ENCODE results near the gene EMX2.
"Not testable (repeated sequence)": the region's sequence is repeated elsewhere in the genome, so short reads cannot be mapped to it uniquely, and the experiment has no call there.

The EMX2 gene

GRCh38 chr10:117500456-117500855 is 42.1 kb upstream of the EMX2 start:
- Histone ChIP-seq H3K36me3 (ENCODE audit: control insufficient read depth, insufficient read depth, low read length) (no peaks in the 10 kb centered on the region), H3K4me3 (replicated peaks; ENCODE audit: low read depth, low read length) (no peak overlapping the region), H3K27me3 (replicated peaks; ENCODE audit: control insufficient read depth, insufficient read depth, low read length) (no peaks in the 10 kb centered on the region; the same call in 1 of the 2 replicates)
- TF ChIP-seq CTCF (IDR thresholded peaks at IDR 0.05; ENCODE audit: insufficient read depth, low read length, poor library complexity, severe bottlenecking) = no peak
- DNase-seq (ENCODE audit: extremely low read depth, insufficient read length) = no peak

GRCh38 chr10:117501460-117502035 is 41.0 kb upstream of the EMX2 start:
- DNase-seq (ENCODE audit: extremely low read depth, insufficient read length) = no peak
- Histone ChIP-seq H3K36me3 (ENCODE audit: control insufficient read depth, insufficient read depth, low read length) (no peaks in the 10 kb centered on the region), H3K4me3 (replicated peaks; ENCODE audit: low read depth, low read length) (no peak overlapping the region), H3K27me3 (replicated peaks; ENCODE audit: control insufficient read depth, insufficient read depth, low read length) (no peaks in the 10 kb centered on the region; the same call in 1 of the 2 replicates)
- TF ChIP-seq CTCF (IDR thresholded peaks at IDR 0.05; ENCODE audit: insufficient read depth, low read length, poor library complexity, severe bottlenecking) = no peak

GRCh38 chr10:117502421-117503243 is 39.9 kb upstream of the EMX2 start:
- H3K36me3 ChIP-seq (ENCODE audit: control insufficient read depth, insufficient read depth, low read length) = no peaks in the 10 kb centered on the region
- no peak overlapping the region for H3K4me3 ChIP-seq (replicated peaks; ENCODE audit: low read depth, low read length)
- no peaks in the 10 kb centered on the region; the same call in 1 of the 2 replicates for H3K27me3 ChIP-seq (replicated peaks; ENCODE audit: control insufficient read depth, insufficient read depth, low read length)
- TF ChIP-seq CTCF (IDR thresholded peaks at IDR 0.05; ENCODE audit: insufficient read depth, low read length, poor library complexity, severe bottlenecking) = no peak
- no peak for DNase-seq (ENCODE audit: extremely low read depth, insufficient read length)

GRCh38 chr10:117503244-117504205 is 39.0 kb upstream of the EMX2 start:
- no peak for DNase-seq (ENCODE audit: extremely low read depth, insufficient read length)
- H3K27me3 ChIP-seq (replicated peaks; ENCODE audit: control insufficient read depth, insufficient read depth, low read length) = no peaks in the 10 kb centered on the region; the same call in 1 of the 2 replicates
- H3K4me3 ChIP-seq (replicated peaks; ENCODE audit: low read depth, low read length) = no peak overlapping the region
- TF ChIP-seq CTCF (IDR thresholded peaks at IDR 0.05; ENCODE audit: insufficient read depth, low read length, poor library complexity, severe bottlenecking) = peak; percentile 6
- H3K36me3 ChIP-seq (ENCODE audit: control insufficient read depth, insufficient read depth, low read length) = no peaks in the 10 kb centered on the region

- Histone ChIP-seq H3K36me3 (ENCODE audit: control insufficient read depth, insufficient read depth, low read length) (no peaks in the 10 kb centered on the region), H3K4me3 (replicated peaks; ENCODE audit: low read depth, low read length) (no peak overlapping the region), H3K27me3 (replicated peaks; ENCODE audit: control insufficient read depth, insufficient read depth, low read length) (no peaks in the 10 kb centered on the region; the same call in none of the 2 replicates)
- no peak for DNase-seq (ENCODE audit: extremely low read depth, insufficient read length)
- no peak for TF ChIP-seq CTCF (IDR thresholded peaks at IDR 0.05; ENCODE audit: insufficient read depth, low read length, poor library complexity, severe bottlenecking)
Observed at GRCh38 chr10:117504562-117504961, 38.0 kb upstream of the EMX2 start.

GRCh38 chr10:117507081-117507480 is 35.5 kb upstream of the EMX2 start:
- not testable (repeated sequence) for H3K27me3 ChIP-seq (replicated peaks; ENCODE audit: control insufficient read depth, insufficient read depth, low read length); DNase-seq (ENCODE audit: extremely low read depth, insufficient read length); H3K4me3 ChIP-seq (replicated peaks; ENCODE audit: low read depth, low read length); H3K36me3 ChIP-seq (ENCODE audit: control insufficient read depth, insufficient read depth, low read length)

Measured in GM06990 (cell line).